GM18526 (cell line): ENCODE results near the gene NOXO1.

ENCODE experiments used
- POLR2A ChIP-seq: IDR thresholded peaks from 3 replicates; pipeline ENCODE4 v1.6.1; 2011; ENCODE audit not compliant: insufficient read length; ENCODE audit errors: extremely low read depth

Gene NOXO1, protein sequence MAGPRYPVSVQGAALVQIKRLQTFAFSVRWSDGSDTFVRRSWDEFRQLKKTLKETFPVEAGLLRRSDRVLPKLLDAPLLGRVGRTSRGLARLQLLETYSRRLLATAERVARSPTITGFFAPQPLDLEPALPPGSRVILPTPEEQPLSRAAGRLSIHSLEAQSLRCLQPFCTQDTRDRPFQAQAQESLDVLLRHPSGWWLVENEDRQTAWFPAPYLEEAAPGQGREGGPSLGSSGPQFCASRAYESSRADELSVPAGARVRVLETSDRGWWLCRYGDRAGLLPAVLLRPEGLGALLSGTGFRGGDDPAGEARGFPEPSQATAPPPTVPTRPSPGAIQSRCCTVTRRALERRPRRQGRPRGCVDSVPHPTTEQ

DNA sequence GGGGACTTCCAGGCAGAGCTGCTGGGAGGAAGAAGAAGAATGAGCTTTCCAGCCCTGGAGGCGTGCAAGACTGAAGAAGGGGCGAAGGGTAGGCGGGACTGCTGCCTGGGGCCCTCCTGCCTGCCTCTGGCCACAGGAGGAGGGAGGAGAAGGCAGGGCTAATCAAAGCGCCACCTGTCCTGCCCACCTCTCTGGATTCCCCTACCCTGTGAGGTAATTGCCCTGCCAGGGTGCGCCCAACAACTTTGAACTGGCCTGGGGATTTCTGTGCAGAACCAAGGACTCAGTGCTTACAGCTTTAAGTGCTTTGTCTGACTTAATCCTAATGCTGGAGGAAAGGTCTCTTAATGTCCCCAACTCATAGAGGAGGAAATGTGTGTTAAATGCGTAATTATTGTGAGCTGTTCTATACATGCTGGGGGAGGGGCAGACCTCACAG lies at the start of gene NOXO1:
Gene NOXO1, minus strand, starts transcription at position 72 of the 439 bp plus-strand sequence. CDS start 290 bp downstream, outside the sequence.
- no peak for TF ChIP-seq POLR2A

- no peak for TF ChIP-seq POLR2A
Measured at GRCh38 chr16:2030036-2030435, 48.8 kb upstream of the NOXO1 start.

GRCh38 chr16:2029350-2029749 lies 48.1 kb upstream of the NOXO1 start:
- no peak for TF ChIP-seq POLR2A

DNA sequence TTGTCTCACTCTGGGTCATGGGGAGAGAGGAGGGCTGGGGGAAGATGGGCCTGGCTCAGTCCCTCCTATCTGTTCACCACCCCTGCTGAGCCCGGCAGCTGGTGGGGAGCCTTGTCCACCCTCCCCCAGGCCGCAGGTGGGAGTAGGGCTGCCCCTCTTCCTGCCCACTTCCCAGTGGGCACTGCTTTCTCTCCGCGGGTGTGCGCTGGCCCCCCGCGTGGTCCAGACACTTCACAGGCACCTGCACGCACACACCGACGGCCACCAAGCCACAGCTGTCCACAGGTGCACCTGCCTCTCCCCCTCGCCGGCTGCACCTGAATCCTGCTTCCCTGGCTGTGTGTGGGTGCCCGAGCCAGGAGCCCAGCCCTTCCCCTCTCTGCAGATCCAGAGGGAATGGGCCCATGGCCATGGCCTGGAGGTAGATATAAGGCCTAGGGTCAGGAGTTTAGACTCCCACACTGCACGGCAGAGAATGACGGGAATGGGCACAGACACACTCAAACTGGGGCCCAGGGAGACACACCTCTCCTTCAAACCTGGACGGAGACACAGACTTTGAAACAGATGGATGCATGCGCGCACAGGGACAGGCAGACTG lies 47.5 kb upstream of the NOXO1 start:
- no peak for TF ChIP-seq POLR2A

DNA sequence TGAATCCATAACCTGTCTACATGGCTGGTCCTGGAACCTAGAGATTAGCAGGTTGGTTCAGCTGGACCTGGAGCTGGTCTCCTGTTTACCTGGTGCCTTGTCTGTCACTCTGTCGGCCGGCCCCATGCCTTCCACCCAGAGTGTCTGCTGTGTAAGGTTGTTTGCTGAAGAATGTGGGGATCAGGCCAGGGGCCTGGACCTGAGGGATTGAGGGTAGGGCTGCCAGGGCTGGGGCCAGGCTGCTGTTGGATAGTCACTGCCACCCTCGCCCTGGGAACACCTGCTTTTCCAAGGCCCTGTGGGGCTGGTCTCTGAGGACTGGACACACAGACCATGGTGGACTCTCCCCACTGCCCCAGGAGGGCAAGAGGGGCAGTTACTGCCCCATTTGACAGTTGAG lies 46.9 kb upstream of the NOXO1 start:
- no peak for TF ChIP-seq POLR2A

GRCh38 chr16:2027024-2028010 lies 46.0 kb upstream of the NOXO1 start:
- TF ChIP-seq POLR2A: no peak

DNA sequence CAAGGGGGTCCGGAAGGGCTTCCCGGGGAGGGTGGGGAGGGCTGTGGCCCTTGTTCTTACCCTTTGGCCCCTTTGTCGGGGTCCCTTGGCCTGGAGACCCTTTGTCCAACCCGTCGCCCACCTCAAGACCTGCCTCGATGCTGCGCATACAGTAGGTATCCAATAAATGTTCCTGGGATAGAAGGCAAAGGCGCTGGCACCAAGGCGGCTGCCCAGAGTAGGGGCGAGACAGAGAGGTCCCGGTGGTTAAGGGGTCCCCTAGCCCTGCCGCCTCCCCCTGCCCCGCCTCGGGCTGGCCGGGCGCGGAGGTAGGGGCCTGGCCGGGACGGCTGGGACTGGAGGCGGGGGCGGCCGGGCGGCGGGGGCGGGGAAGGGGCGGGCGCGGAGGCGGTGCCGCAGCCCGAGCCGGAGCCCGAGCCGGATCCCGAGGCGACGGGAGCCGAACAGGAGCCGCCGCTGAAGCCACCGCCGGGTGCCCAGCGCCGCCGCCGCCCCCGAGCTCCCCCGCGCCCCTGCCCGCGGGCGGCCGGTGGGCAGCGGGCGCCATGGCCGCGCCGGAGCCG lies 45.3 kb upstream of the NOXO1 start, which contains the start of gene NHERF2:
Gene NHERF2, plus strand, starts transcription at position 442 of the 563 bp plus-strand sequence. Its CDS starts 104 bp downstream, at position 546.
- TF ChIP-seq POLR2A: no peak

DNA sequence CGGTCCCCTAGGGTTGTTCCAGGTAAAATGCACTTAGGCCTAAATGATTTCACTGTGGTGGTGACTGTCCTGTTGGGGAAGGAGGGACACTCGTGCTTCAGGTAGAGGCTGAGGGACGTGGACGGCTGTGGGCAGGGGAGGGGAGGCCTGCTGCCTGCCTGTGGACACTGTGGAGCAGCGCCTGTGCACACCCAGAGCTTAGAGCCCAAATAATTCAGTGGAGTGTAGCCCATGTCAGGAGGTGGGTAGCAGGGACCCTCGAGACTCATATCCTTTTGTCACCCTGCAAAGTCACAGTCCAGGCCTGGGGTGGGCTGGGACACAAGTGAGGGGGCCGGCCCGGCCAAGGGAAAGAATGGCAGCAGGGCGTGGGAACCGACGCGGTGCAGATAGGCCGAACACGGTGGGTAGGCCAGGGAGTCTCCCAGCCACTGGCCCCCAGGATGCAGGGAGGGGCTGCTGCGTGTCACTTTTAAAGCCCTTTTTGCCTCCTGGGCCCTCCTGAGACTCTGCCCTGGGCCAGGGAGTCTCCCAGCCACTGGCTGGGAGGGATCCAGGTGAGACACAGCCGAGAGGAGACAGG lies 44.7 kb upstream of the NOXO1 start:
- no peak for TF ChIP-seq POLR2A

- TF ChIP-seq POLR2A: no peak
Measured at GRCh38 chr16:2025251-2025650, 44.0 kb upstream of the NOXO1 start.

DNA sequence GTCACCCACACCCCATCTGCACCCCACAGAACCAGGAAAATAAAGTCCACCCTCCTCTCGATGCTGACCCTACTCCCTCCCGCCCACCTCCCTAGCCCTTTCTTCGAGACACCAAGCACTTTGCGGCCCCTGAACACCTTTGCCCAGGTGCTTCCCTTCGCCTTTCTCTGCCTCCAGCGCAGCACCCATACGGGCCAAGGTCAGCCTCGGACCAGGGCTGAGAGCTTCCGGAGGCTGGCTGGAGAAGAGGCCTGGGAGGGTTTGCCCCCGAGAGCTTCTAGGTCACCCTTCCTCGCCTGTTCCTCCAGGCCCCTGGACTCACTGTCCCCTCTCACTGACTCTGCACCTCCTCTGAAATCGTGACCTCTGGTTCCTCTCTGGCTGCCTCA lies 42.8 kb upstream of the NOXO1 start:
- TF ChIP-seq POLR2A: no peak

DNA sequence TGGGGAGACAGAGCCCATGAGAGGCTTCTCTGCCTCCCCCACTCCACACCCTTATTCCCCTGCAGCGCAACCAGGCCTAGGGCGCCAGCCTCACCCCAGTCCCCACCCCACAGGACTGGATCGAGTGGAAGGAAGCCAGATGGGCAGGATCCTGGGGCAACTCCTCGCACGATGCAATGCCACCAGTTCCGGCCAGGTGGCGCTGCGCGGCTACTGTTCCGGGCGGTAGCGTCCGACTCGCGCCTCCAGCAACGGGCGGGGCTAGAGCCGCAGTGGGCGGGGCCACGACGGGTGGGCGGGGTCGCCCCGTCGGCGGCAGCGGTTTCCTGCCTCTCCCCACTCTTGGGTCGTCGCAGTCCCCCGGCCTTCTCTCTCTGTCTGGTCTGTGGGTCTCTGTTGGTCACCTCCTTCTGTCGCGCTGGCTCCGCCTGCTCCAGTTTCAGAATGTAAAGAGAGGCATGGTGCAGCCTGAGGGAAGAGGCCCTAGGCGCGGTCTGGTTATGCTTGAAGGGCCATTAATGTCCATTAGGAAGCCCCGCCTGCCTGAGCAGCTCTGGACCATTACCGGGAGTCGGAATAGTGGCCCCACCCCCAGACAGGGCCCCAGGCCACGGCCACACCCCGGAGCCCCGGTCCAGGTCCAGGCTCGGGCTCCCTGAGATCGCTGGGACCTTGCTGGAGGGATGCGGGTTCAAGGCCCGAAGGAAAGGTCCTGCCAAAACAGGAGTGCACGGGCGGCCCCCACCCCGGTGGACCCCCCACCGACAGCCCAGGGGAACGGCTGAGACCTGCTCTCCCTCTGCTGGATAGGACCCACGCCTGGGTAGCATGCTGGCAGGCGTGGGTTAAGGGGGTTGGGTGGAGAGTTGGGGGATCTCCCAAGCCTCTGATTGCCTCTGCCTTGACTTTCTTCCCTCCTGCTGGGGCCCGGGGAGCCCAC lies 42.1 kb upstream of the NOXO1 start:
- peak; percentile 36 for TF ChIP-seq POLR2A

- no peak for TF ChIP-seq POLR2A
Measured at GRCh38 chr16:2022723-2023091, 41.4 kb upstream of the NOXO1 start.

DNA sequence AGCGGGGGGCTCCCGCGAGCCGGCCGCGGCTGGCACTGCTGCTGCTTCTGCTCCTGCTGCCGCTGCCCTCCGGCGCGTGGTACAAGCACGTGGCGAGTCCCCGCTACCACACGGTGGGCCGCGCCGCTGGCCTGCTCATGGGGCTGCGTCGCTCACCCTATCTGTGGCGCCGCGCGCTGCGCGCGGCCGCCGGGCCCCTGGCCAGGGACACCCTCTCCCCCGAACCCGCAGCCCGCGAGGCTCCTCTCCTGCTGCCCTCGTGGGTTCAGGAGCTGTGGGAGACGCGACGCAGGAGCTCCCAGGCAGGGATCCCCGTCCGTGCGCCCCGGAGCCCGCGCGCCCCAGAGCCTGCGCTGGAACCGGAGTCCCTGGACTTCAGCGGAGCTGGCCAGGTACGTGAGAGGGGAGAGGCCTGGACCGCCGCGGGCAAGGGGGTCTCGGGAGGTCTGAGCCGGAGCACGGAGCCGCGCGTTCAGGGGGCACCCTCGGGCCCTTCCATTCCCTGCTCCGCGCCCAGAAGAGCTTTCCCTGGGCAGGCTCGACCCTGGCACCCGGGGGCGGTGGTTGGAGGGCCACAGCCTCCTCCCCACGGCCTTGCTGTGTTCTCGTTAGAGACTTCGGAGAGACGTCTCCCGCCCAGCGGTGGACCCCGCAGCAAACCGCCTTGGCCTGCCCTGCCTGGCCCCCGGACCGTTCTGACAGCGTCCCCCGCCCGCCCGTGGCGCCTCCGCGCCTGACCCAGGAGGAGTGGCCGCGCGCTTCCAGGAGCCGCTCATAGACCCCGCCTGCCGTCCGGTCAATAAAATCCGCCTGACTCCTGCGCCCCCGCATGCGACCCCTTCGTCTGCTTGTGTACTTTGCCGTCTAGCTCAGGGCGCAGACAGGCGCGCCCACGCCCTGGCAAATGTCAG lies 38.9 kb upstream of the NOXO1 start:
- no peak for TF ChIP-seq POLR2A
